ENCODE data around the gene TAPT1. TPM values are rescaled to one million over a fixed set of nuclear protein-coding genes. Genes with fewer than 3 reads are reported as not detected.

TAPT1 gene
- total RNA-seq, 1 experiment from 2014 or later: 13.8 TPM

- no TSS peak for BruUV-seq (replicated peaks)
- H4K20me1 ChIP-seq (ENCODE audit: insufficient read depth): no peaks in the 10 kb centered on the region
- CTCF ChIA-PET: interaction anchor here (0.6 kb wide), 2 partner anchors 86 to 1365 kb away, joined by 3 read pairs; no protein-coding TSS in a partner anchor
- H3K4me3 ChIP-seq: no peak overlapping the region
- no peaks in the 10 kb centered on the region for H3K27me3 ChIP-seq (ENCODE audit: insufficient read depth, low read depth)
- DNase-seq: peak in 1 of 2 experiments; percentile 60
- no peak overlapping the region for H3K4me2 ChIP-seq
- intact Hi-C loops (cut with micrococcal nuclease; ENCODE audit: unreplicated experiment): no loop called here
- no peaks in the 10 kb centered on the region for H3K9me2 ChIP-seq (ENCODE audit: insufficient read depth)
- TF ChIP-seq CTCF (conservative IDR thresholded peaks at IDR 0.05) (no peak), EZH2 (IDR thresholded peaks at IDR 0.05; ENCODE audit: low read depth) (no peak)
- H3K79me2 ChIP-seq (ENCODE audit: low read depth): no peaks in the 10 kb centered on the region
- no peak overlapping the region for H2AFZ ChIP-seq
- peaks cover 4% of the 10 kb centered on the region; the same call in 1 of the 2 replicates for H3F3A ChIP-seq (ENCODE audit: insufficient read depth, low read depth)
- H3K9me3 ChIP-seq (ENCODE audit: insufficient read depth, low read depth): no peaks in the 10 kb centered on the region
- H3K27ac ChIP-seq: no peak overlapping the region
- peaks cover 23% of the 10 kb centered on the region for H3K4me1 ChIP-seq (replicated peaks; ENCODE audit: insufficient read depth)
- no peaks in the 10 kb centered on the region for H3K36me3 ChIP-seq (ENCODE audit: low read depth)
- POLR2A ChIA-PET (ENCODE audit: unreplicated experiment): interaction anchor here (0.7 kb wide), 1 partner anchor 19 kb away, joined by 6 read pairs; no protein-coding TSS in a partner anchor
These were observed 87.0 kb downstream of the TAPT1 start for GRCh38 chr4:16139066-16139945.

DNA sequence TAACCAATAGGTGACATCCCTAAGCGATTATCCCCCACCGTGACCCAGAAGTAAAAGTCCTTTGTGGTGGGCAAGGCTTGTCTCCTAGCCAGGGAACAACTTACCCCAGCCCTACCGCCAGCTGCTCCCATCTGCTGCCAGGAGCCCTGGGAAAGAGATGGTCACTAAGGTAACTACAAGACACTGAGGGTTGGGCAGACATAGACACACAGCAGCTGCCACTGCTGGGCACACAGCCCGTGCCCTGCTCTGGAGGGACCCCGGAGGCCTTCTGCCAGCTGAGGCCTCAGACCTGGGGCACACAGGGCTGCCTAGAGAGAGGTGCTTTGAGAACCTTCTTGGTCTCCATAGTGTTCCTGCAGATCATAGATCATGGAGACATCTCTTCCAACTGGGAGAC is 89.4 kb downstream of the TAPT1 start:
- H3K9me3 ChIP-seq (ENCODE audit: insufficient read depth, low read depth): no peaks in the 10 kb centered on the region
- H3K4me1 ChIP-seq (replicated peaks; ENCODE audit: insufficient read depth): peaks cover 22% of the 10 kb centered on the region
- TF ChIP-seq EZH2 (IDR thresholded peaks at IDR 0.05; ENCODE audit: low read depth): no peak
- no peak for TF ChIP-seq CTCF (conservative IDR thresholded peaks at IDR 0.05)
- no peaks in the 10 kb centered on the region for H3K27me3 ChIP-seq (ENCODE audit: insufficient read depth, low read depth)
- H2AFZ ChIP-seq: no peak overlapping the region
- H3K36me3 ChIP-seq (ENCODE audit: low read depth): no peaks in the 10 kb centered on the region
- DNase-seq: no peak
- no peaks in the 10 kb centered on the region for H3K79me2 ChIP-seq (ENCODE audit: low read depth)
- ChIA-PET CTCF (no interaction called here), POLR2A (ENCODE audit: unreplicated experiment) (no interaction called here)
- intact Hi-C loops (cut with micrococcal nuclease; ENCODE audit: unreplicated experiment): no loop called here
- no peaks in the 10 kb centered on the region for H3K9me2 ChIP-seq (ENCODE audit: insufficient read depth)
- no TSS peak for BruUV-seq (replicated peaks)
- no peak overlapping the region for H3K4me3 ChIP-seq
- peaks cover 4% of the 10 kb centered on the region; the same call in 1 of the 2 replicates for H3F3A ChIP-seq (ENCODE audit: insufficient read depth, low read depth)
- H3K4me2 ChIP-seq: no peak overlapping the region
- no peak overlapping the region for H3K27ac ChIP-seq
- H4K20me1 ChIP-seq (ENCODE audit: insufficient read depth): no peaks in the 10 kb centered on the region

DNA sequence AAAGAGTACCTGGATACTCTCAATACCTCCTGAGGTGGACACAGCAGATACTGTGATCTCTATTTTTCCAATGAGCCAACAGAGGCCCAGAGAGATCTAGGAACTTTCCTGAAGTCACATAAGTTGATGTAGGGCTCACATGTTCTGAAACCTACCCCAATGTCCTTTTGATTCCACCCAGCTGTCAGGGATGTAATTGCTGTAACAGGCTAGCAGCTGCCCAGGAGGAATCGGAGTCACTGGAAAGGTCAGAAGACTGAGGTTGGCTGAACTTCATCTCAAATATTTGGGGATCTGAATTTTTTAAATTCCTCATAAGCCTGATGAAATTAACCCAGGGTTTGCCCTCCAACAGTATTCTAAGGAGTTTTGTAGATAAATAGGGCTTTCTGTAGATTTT is 90.0 kb downstream of the TAPT1 start:
- TF ChIP-seq EZH2 (IDR thresholded peaks at IDR 0.05; ENCODE audit: low read depth): no peak
- no peak for TF ChIP-seq CTCF (conservative IDR thresholded peaks at IDR 0.05)
- no peak overlapping the region for H3K4me2 ChIP-seq
- H3K27ac ChIP-seq: no peak overlapping the region
- H3K9me3 ChIP-seq (ENCODE audit: insufficient read depth, low read depth): no peaks in the 10 kb centered on the region
- H4K20me1 ChIP-seq (ENCODE audit: insufficient read depth): no peaks in the 10 kb centered on the region
- intact Hi-C loops (cut with micrococcal nuclease; ENCODE audit: unreplicated experiment): no loop called here
- POLR2A ChIA-PET (ENCODE audit: unreplicated experiment): interaction anchor here (0.6 kb wide), 1 partner anchor 128 kb away, joined by 7 read pairs; no protein-coding TSS in a partner anchor
- no peaks in the 10 kb centered on the region for H3K27me3 ChIP-seq (ENCODE audit: insufficient read depth, low read depth)
- no peak overlapping the region for H3K4me3 ChIP-seq
- CTCF ChIA-PET: no interaction called here
- BruUV-seq (replicated peaks): no TSS peak
- H3K9me2 ChIP-seq (ENCODE audit: insufficient read depth): no peaks in the 10 kb centered on the region
- H3F3A ChIP-seq (ENCODE audit: insufficient read depth, low read depth): peaks cover 3% of the 10 kb centered on the region; the same call in 1 of the 2 replicates
- DNase-seq: no peak
- H3K4me1 ChIP-seq (replicated peaks; ENCODE audit: insufficient read depth): peaks cover 17% of the 10 kb centered on the region
- no peaks in the 10 kb centered on the region for H3K79me2 ChIP-seq (ENCODE audit: low read depth)
- H3K36me3 ChIP-seq (ENCODE audit: low read depth): no peaks in the 10 kb centered on the region
- H2AFZ ChIP-seq: no peak overlapping the region

Measured in PC-9 (cell line).